IPS-15b (cell line): ENCODE data around the gene MYO5A.
A peak's percentile ranks its signal among the peaks of the same experiment; 100 is the strongest.

Experiments used
- H3K27me3 ChIP-seq: one replicate; pipeline ENCODE4 v1.6.1; 2013; ENCODE audit warnings: low read length; ENCODE audit not compliant: control insufficient read depth, insufficient read depth
- H3K36me3 ChIP-seq: one replicate; pipeline ENCODE4 v1.6.1; 2013; ENCODE audit warnings: low read length; ENCODE audit not compliant: control insufficient read depth, insufficient read depth
- H3K4me1 ChIP-seq: one replicate; pipeline ENCODE4 v1.6.1; 2013; ENCODE audit warnings: mild to moderate bottlenecking, low read length; ENCODE audit not compliant: control insufficient read depth, insufficient read depth
- H3K4me3 ChIP-seq: one replicate; pipeline ENCODE4 v1.5.1; 2013; ENCODE audit warnings: low read depth, low read length
- H3K9ac ChIP-seq: one replicate; pipeline ENCODE4 v1.6.1; 2013; ENCODE audit warnings: low read depth, mild to moderate bottlenecking, low read length
- H3K9me3 ChIP-seq: one replicate; pipeline ENCODE4 v1.6.1; 2013; ENCODE audit warnings: mild to moderate bottlenecking, low read length; ENCODE audit not compliant: control insufficient read depth, insufficient read depth

Gene MYO5A

DNA sequence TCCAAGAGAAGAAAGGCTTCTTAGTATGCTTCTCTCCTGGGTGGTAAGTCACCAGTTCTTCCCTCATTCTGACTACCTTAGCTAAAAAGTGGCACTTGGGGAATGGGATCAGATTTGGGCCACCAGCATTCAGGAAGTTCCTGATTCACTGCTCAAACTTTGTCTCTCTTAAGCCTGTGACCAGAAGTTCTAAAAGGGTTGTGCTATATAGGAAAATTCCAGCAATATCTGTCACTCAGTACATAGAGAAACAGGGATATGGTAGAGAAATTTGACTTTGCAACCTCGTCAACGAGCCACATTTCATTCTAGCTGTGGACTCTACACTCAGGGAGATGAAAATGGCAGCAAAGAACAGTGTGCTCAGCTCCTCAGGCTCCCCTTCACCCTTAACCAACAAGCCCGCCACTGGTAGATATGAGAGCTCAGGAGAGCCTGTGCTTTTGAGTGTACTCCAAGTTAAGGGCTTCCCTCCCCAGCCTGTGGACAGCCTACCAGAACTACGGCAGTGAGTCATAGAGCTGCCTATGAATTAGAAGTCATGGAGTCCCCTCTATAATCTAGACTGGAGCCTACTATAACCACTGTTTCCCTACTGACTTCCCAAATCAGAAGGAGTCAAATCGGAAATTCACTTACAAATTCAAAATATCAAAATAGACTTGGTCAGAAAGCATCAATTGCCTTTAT lies 180.5 kb downstream of the MYO5A start:
- Histone ChIP-seq H3K9ac (no peak overlapping the region), H3K4me1 (no peaks in the 10 kb centered on the region), H3K4me3 (no peak overlapping the region), H3K27me3 (no peaks in the 10 kb centered on the region), H3K9me3 (no peaks in the 10 kb centered on the region), H3K36me3 (peaks cover 2% of the 10 kb centered on the region)

DNA sequence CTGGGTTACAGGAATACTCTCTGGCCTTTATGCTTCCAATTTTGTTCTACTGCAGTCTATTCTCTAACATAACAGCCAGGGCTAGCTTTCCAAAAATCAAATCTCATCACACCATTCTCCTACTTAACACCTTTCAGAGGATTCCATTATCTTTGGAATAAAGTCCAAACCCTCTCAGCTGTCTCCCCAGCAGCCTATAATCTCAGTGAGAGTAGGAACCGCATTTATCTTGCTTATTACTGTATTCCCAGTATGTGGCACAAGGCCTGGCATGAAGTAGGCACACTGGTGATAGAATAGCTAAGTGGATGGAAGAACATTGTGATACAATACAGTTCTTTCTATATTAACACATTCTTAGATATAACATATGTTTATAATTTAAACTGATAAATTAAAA lies 184.1 kb downstream of the MYO5A start:
- H3K9me3 ChIP-seq: no peaks in the 10 kb centered on the region
- H3K4me1 ChIP-seq: no peaks in the 10 kb centered on the region
- no peak overlapping the region for H3K4me3 ChIP-seq
- no peaks in the 10 kb centered on the region for H3K36me3 ChIP-seq
- no peaks in the 10 kb centered on the region for H3K27me3 ChIP-seq
- H3K9ac ChIP-seq: no peak overlapping the region

DNA sequence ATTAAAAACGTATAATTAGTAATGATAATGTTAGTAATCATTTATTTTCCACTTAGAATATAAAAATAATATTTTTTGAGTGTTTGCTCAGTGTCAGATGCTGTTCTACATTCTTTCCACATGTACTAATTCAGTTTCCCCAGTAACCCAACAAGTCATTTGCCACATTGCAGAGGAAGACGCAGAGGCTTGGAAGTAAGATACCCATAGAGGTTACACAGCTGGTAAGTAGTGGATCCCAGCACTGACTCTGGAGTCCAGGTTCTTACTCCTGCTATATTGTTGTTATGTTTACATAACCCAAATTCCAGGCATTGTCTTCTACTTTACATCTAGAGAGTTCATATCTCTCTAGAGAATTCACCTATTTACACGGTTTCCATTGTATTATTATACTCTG lies 184.8 kb downstream of the MYO5A start:
- no peak overlapping the region for H3K9ac ChIP-seq
- no peaks in the 10 kb centered on the region for H3K9me3 ChIP-seq
- peaks cover under 1% of the 10 kb centered on the region for H3K4me1 ChIP-seq
- H3K4me3 ChIP-seq: no peak overlapping the region
- no peaks in the 10 kb centered on the region for H3K36me3 ChIP-seq
- no peaks in the 10 kb centered on the region for H3K27me3 ChIP-seq

DNA sequence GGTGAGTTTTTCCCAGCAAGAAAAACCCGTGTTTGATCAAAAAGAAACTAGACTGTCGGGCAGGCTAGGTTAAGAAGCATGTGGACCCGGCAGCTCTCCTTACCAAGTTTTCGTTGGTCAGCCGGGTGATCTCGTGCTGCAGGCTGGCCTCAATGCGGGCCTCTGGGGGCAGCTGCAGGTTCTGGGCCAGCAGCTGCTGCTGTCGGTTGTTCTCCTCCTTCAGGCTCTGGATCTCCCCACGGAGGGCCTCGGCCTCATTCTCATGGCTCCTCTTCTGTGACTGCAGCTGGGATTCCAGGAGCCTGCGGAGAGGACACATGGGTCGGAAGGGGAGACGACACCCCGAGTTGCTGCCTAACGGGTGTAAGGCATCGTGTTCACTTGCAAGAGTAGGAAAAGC lies 188.6 kb downstream of the MYO5A start:
- Histone ChIP-seq H3K4me3 (no peak overlapping the region), H3K9ac (no peak overlapping the region), H3K36me3 (no peaks in the 10 kb centered on the region), H3K9me3 (no peaks in the 10 kb centered on the region), H3K27me3 (no peaks in the 10 kb centered on the region), H3K4me1 (peaks cover 15% of the 10 kb centered on the region)

DNA sequence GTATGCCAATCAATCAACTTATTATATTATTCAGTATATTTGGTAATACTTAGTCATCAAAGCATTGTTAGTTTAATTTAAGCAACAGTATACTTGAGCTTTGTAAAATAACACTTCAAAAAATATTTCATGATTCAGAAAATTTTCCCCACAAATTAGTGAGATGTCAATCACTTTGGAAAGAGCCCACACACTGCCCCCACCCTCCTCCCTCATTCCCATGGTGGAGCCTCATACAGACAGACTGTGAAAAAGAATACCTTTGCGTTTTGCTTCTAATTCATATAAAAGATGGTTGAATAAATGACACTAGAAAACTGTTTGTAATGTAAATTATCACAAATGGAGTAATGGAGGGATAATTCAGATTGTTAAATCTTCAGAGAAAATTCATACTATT lies 189.8 kb downstream of the MYO5A start:
- Histone ChIP-seq H3K4me1 (peaks cover 15% of the 10 kb centered on the region), H3K9ac (no peak overlapping the region), H3K4me3 (no peak overlapping the region), H3K36me3 (no peaks in the 10 kb centered on the region), H3K27me3 (no peaks in the 10 kb centered on the region), H3K9me3 (no peaks in the 10 kb centered on the region)

DNA sequence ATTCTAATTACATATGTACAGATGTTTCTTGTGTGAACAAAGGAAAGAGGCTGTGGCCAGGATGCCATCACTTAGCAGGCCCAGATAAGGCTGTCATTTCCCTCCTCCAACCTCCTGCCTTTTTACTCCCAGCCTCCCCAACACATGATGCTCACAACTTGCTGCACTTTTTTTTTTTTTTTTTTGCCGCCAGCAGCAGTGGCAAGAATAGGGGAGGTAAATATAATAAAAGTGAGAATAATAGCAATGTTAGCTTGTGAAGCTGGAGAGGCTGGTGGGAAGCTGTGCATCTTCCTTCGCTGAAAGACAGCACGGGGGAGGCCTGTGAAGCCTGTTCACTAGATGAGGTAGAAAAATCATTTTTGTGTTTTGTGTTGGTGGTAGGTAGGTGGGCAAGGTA lies 190.6 kb downstream of the MYO5A start:
- H3K4me1 ChIP-seq: peaks cover 15% of the 10 kb centered on the region
- H3K27me3 ChIP-seq: no peaks in the 10 kb centered on the region
- H3K36me3 ChIP-seq: no peaks in the 10 kb centered on the region
- H3K9me3 ChIP-seq: no peaks in the 10 kb centered on the region
- no peak overlapping the region for H3K9ac ChIP-seq
- no peak overlapping the region for H3K4me3 ChIP-seq

DNA sequence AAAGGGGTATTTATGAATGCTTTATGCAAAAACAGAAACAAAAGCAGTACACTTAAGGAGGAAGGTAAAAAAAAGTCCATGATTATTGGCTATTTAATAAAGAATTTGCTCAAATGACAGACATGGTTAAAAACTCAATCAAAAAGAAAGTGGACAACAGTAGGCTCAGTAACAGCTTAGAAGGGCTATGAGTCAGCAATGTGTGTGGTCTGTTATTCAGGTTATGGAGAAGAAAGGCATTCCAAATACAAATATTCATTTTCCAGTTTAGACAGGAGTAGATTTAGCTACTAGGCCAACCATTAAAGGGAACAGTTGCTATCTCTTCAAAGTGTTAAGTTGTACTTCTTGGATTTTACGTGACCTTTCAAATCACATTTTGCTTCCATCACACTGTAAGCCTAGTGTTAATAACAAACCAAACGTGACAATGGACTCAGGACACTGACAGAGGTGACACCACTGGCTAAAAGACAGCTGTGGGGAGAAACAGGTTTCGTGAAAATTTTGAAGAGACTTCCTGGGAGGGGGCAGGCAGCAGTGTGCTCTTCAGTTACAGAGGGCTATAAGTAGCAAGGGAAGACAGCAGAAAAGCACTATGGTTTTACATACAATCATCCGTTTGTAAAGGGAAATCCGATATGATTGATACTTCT lies 191.4 kb downstream of the MYO5A start:
- no peaks in the 10 kb centered on the region for H3K36me3 ChIP-seq
- peak overlapping the region; percentile 32 for H3K9ac ChIP-seq
- peaks cover 15% of the 10 kb centered on the region for H3K4me1 ChIP-seq
- H3K9me3 ChIP-seq: no peaks in the 10 kb centered on the region
- H3K27me3 ChIP-seq: no peaks in the 10 kb centered on the region
- no peak overlapping the region for H3K4me3 ChIP-seq

DNA sequence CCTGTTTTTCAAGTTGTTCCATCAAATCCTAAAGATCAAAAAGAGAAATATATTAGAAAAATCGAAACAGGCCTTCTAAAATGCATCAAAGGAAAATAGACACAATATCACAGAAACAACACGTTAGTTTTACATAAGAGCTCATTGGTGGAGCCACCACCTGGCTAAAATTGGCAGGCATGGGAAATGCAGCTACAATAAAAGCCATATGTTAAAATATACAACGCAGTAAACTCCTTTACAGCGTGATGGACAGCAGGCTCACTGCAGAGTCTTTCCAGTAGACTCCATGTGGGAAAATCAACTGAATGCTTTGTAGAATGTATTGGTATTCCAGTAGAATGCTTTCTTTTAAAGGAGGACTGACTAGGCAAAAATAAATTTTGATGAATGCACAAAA lies 192.2 kb downstream of the MYO5A start:
- Histone ChIP-seq H3K9ac (no peak overlapping the region), H3K4me1 (peaks cover 15% of the 10 kb centered on the region), H3K36me3 (no peaks in the 10 kb centered on the region), H3K9me3 (no peaks in the 10 kb centered on the region), H3K27me3 (no peaks in the 10 kb centered on the region), H3K4me3 (no peak overlapping the region)

DNA sequence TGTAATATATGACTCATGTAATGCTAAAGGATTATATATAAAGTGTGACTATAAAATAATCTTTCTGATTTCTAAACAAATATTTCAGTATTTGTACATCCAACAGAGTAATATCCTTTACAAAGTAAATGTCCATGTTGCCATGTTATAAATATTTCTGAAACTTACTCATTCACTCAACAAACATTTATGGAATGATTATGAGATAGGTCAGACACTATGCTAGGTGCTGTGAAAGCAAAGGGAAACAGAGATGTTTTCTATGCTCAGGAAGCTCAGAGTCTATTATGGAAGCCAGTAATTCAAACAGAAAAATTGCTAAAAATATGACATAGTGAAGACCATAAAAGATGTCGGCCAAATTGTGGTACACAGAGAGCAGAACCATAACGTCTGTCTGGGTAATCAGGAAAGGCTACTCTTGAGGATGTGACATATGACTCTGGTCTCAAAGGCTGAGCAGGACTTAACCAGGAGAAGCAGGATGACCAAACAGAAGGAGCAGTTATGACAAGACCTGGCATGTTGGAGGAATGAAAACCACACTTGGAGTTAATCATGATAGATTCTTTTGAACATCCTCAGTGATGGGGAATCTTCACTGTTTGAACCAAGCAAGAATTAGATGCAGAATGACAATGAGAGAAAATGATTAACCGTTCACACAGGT lies 194.1 kb downstream of the MYO5A start:
- Histone ChIP-seq H3K27me3 (no peaks in the 10 kb centered on the region), H3K9me3 (no peaks in the 10 kb centered on the region), H3K4me3 (no peak overlapping the region), H3K36me3 (no peaks in the 10 kb centered on the region), H3K4me1 (peaks cover 15% of the 10 kb centered on the region), H3K9ac (no peak overlapping the region)

DNA sequence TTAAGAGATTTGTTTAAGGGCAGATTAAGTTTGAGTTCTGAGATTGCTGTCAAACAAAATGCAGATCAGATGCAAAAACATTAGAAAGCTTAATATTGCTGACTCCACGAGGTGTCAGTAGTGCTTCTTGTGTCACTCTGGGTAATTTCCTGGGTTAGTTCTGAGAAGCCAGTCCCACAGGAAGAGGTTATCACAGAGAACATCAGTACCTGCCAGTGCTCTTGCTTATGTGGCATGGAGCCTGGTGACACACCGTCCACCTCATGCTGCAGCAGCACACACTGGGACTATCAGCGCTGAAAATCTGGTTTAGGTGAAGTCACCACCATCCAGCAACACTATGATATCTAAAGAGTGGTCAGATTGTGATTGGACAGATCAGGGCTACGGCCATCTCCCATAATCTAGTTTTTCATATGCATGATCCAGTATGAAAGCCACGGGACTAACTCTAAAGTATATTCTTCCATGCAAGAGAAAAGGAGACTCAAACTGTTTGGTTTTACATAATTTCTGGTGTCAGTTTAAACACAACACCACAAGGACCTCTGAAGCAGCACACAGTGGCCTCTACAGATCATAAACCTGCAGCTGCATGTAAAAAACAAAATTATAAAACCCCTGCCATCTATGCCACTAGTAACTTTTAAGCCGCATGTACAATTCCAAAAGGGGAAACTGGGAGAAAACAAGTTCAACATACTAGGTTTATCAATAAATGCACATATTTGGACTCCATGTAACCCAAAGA lies 197.0 kb downstream of the MYO5A start:
- Histone ChIP-seq H3K9me3 (no peaks in the 10 kb centered on the region), H3K4me1 (no peaks in the 10 kb centered on the region), H3K4me3 (no peak overlapping the region), H3K27me3 (no peaks in the 10 kb centered on the region), H3K36me3 (no peaks in the 10 kb centered on the region), H3K9ac (no peak overlapping the region)

DNA sequence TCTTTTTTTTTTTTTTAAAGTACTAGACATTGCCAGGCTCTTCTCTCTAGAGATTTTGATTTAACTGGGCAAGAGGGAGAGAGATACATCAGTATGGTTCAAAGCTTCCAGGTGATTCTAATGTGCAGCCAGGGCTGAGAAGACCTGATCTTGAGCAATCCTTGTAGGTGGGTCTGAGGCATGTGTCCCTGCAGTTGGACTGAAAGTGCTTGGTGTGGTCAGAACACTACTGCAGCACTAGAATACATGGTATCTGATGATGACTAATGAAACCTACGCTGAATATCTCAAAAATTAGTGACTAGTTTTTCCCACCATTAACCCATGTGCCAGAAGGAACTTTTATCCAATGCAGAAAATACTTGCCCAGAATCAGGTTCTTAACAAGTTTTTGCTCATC lies 198.7 kb downstream of the MYO5A start:
- H3K9ac ChIP-seq: no peak overlapping the region
- no peaks in the 10 kb centered on the region for H3K4me1 ChIP-seq
- no peaks in the 10 kb centered on the region for H3K9me3 ChIP-seq
- no peak overlapping the region for H3K4me3 ChIP-seq
- H3K36me3 ChIP-seq: no peaks in the 10 kb centered on the region
- H3K27me3 ChIP-seq: no peaks in the 10 kb centered on the region
